T-helper 2 cell treated with Interferon-gamma antibody and Interleukin-4, amounts not matched to agents 5 μg/mL and 100 μg/mL, for 36 hours (primary cell): ENCODE data around the gene BARD1.
A peak's percentile ranks its signal among the peaks of the same experiment; 100 is the strongest.
"Not testable (repeated sequence)": the region's sequence is repeated elsewhere in the genome, so short reads cannot be mapped to it uniquely, and the experiment has no call there.

Source experiments
- DNase-seq: peaks from one replicate; pipeline ENCODE4 v3.0.0; 2021; ENCODE audit warnings: low spot score
- H3K27ac Mint-ChIP-seq: one replicate; pipeline ENCODE4 v1.8.0; 2021; ENCODE audit warnings: mild to moderate bottlenecking, mixed read lengths
- H3K27me3 Mint-ChIP-seq: one replicate; pipeline ENCODE4 v1.8.0; 2021; ENCODE audit warnings: low read depth, mixed read lengths
- H3K36me3 Mint-ChIP-seq: one replicate; pipeline ENCODE4 v1.8.0; 2021; ENCODE audit warnings: low read depth, mixed read lengths
- H3K4me1 Mint-ChIP-seq: one replicate; pipeline ENCODE4 v1.8.0; 2021; ENCODE audit warnings: low read depth, mixed read lengths
- H3K4me3 Mint-ChIP-seq: one replicate; pipeline ENCODE4 v1.8.0; 2022; ENCODE audit warnings: mild to moderate bottlenecking, moderate library complexity, mixed read lengths
- H3K9me3 Mint-ChIP-seq: one replicate; pipeline ENCODE4 v1.8.0; 2021; ENCODE audit warnings: mixed read lengths

BARD1 gene

GRCh38 chr2:214737188-214737587 is 72.3 kb downstream of the BARD1 start:
- H3K9me3 Mint-ChIP-seq = no peaks in the 10 kb centered on the region
- H3K36me3 Mint-ChIP-seq = peaks cover 37% of the 10 kb centered on the region
- H3K27me3 Mint-ChIP-seq = no peaks in the 10 kb centered on the region
- H3K4me1 Mint-ChIP-seq = peaks cover 14% of the 10 kb centered on the region
- peak overlapping the region; percentile 84 for H3K27ac Mint-ChIP-seq
- H3K4me3 Mint-ChIP-seq = peak overlapping the region; percentile 51
- no peak for DNase-seq

GRCh38 chr2:214730800-214731407 is 78.6 kb downstream of the BARD1 start:
- Mint-ChIP-seq H3K27me3 (no peaks in the 10 kb centered on the region), H3K4me3 (no peak overlapping the region), H3K27ac (no peak overlapping the region), H3K4me1 (no peaks in the 10 kb centered on the region), H3K9me3 (no peaks in the 10 kb centered on the region), H3K36me3 (peaks cover 45% of the 10 kb centered on the region)
- no peak for DNase-seq

GRCh38 chr2:214730248-214730647 is 79.2 kb downstream of the BARD1 start:
- Mint-ChIP-seq H3K9me3 (no peaks in the 10 kb centered on the region), H3K27ac (no peak overlapping the region), H3K4me1 (no peaks in the 10 kb centered on the region), H3K36me3 (peaks cover 48% of the 10 kb centered on the region), H3K4me3 (no peak overlapping the region), H3K27me3 (no peaks in the 10 kb centered on the region)
- no peak for DNase-seq

GRCh38 chr2:214724741-214725140 is 84.7 kb downstream of the BARD1 start:
- no peak overlapping the region for H3K4me3 Mint-ChIP-seq
- H3K27me3 Mint-ChIP-seq = no peaks in the 10 kb centered on the region
- H3K9me3 Mint-ChIP-seq = peaks cover 10% of the 10 kb centered on the region
- no peaks in the 10 kb centered on the region for H3K4me1 Mint-ChIP-seq
- peaks cover 77% of the 10 kb centered on the region for H3K36me3 Mint-ChIP-seq
- no peak for DNase-seq
- no peak overlapping the region for H3K27ac Mint-ChIP-seq

- not testable (repeated sequence) for H3K27me3 Mint-ChIP-seq, H3K9me3 Mint-ChIP-seq, DNase-seq, H3K27ac Mint-ChIP-seq, H3K4me3 Mint-ChIP-seq, H3K4me1 Mint-ChIP-seq
- peaks cover 49% of the 10 kb centered on the region for H3K36me3 Mint-ChIP-seq
Observed at GRCh38 chr2:214717837-214718236, 91.6 kb downstream of the BARD1 start.

GRCh38 chr2:214716811-214717560 is 92.5 kb downstream of the BARD1 start:
- H3K36me3 Mint-ChIP-seq = peaks cover 46% of the 10 kb centered on the region
- no peak overlapping the region for H3K27ac Mint-ChIP-seq
- H3K4me1 Mint-ChIP-seq = peaks cover 6% of the 10 kb centered on the region
- H3K9me3 Mint-ChIP-seq = peaks cover 10% of the 10 kb centered on the region
- no peaks in the 10 kb centered on the region for H3K27me3 Mint-ChIP-seq
- DNase-seq = no peak
- no peak overlapping the region for H3K4me3 Mint-ChIP-seq

- no peaks in the 10 kb centered on the region for H3K27me3 Mint-ChIP-seq
- H3K36me3 Mint-ChIP-seq = peaks cover 29% of the 10 kb centered on the region
- H3K4me1 Mint-ChIP-seq = peaks cover 9% of the 10 kb centered on the region
- no peaks in the 10 kb centered on the region for H3K9me3 Mint-ChIP-seq
- no peak overlapping the region for H3K4me3 Mint-ChIP-seq
- DNase-seq = no peak
- H3K27ac Mint-ChIP-seq = no peak overlapping the region
Observed at GRCh38 chr2:214715025-214715424, 94.5 kb downstream of the BARD1 start.

GRCh38 chr2:214713080-214713830 is 96.2 kb downstream of the BARD1 start:
- no peak for DNase-seq
- H3K4me3 Mint-ChIP-seq = no peak overlapping the region
- H3K36me3 Mint-ChIP-seq = peaks cover 17% of the 10 kb centered on the region
- no peaks in the 10 kb centered on the region for H3K27me3 Mint-ChIP-seq
- H3K4me1 Mint-ChIP-seq = peaks cover 17% of the 10 kb centered on the region
- no peaks in the 10 kb centered on the region for H3K9me3 Mint-ChIP-seq
- no peak overlapping the region for H3K27ac Mint-ChIP-seq

- no peak overlapping the region for H3K27ac Mint-ChIP-seq
- H3K4me3 Mint-ChIP-seq = no peak overlapping the region
- peaks cover 2% of the 10 kb centered on the region for H3K36me3 Mint-ChIP-seq
- DNase-seq = no peak
- H3K27me3 Mint-ChIP-seq = no peaks in the 10 kb centered on the region
- no peaks in the 10 kb centered on the region for H3K9me3 Mint-ChIP-seq
- peaks cover 12% of the 10 kb centered on the region for H3K4me1 Mint-ChIP-seq
Observed at GRCh38 chr2:214710729-214711128, 98.8 kb downstream of the BARD1 start.

GRCh38 chr2:214706986-214707385 is 102.5 kb downstream of the BARD1 start:
- DNase-seq = no peak
- peaks cover 13% of the 10 kb centered on the region for H3K27me3 Mint-ChIP-seq
- peaks cover 2% of the 10 kb centered on the region for H3K36me3 Mint-ChIP-seq
- peaks cover 12% of the 10 kb centered on the region for H3K4me1 Mint-ChIP-seq
- no peaks in the 10 kb centered on the region for H3K9me3 Mint-ChIP-seq
- H3K4me3 Mint-ChIP-seq = no peak overlapping the region
- H3K27ac Mint-ChIP-seq = no peak overlapping the region

- H3K36me3 Mint-ChIP-seq = no peaks in the 10 kb centered on the region
- peaks cover 8% of the 10 kb centered on the region for H3K9me3 Mint-ChIP-seq
- peaks cover 12% of the 10 kb centered on the region for H3K27me3 Mint-ChIP-seq
- no peak overlapping the region for H3K4me3 Mint-ChIP-seq
- no peak for DNase-seq
- H3K27ac Mint-ChIP-seq = no peak overlapping the region
- no peaks in the 10 kb centered on the region for H3K4me1 Mint-ChIP-seq
Observed at GRCh38 chr2:214699236-214699635, 110.2 kb downstream of the BARD1 start.

- Mint-ChIP-seq H3K4me3 (no peak overlapping the region), H3K27me3 (peaks cover 9% of the 10 kb centered on the region), H3K27ac (no peak overlapping the region), H3K9me3 (peaks cover 8% of the 10 kb centered on the region), H3K4me1 (no peaks in the 10 kb centered on the region), H3K36me3 (no peaks in the 10 kb centered on the region)
- DNase-seq = no peak
Observed at GRCh38 chr2:214696681-214697080, 112.8 kb downstream of the BARD1 start.

GRCh38 chr2:214695789-214696188 is 113.7 kb downstream of the BARD1 start:
- Mint-ChIP-seq H3K4me1 (no peaks in the 10 kb centered on the region), H3K9me3 (peaks cover 5% of the 10 kb centered on the region), H3K36me3 (no peaks in the 10 kb centered on the region), H3K4me3 (no peak overlapping the region), H3K27ac (no peak overlapping the region), H3K27me3 (peaks cover 7% of the 10 kb centered on the region)
- no peak for DNase-seq

GRCh38 chr2:214683557-214683956 is 125.9 kb downstream of the BARD1 start:
- H3K4me1 Mint-ChIP-seq = peaks cover 16% of the 10 kb centered on the region
- H3K27me3 Mint-ChIP-seq = peaks cover 10% of the 10 kb centered on the region
- H3K4me3 Mint-ChIP-seq = peak overlapping the region; percentile 86
- peak overlapping the region; percentile 62 for H3K27ac Mint-ChIP-seq
- not testable (repeated sequence) for H3K36me3 Mint-ChIP-seq, DNase-seq, H3K9me3 Mint-ChIP-seq
